CD14-positive monocyte (primary cell): Measurements from ENCODE around the gene PHYKPL. TPM values are rescaled to one million over a fixed set of nuclear protein-coding genes. Genes with fewer than 3 reads are reported as not detected.

Source experiments
- DNase-seq, 3 donors: peaks; one replicate each; pipeline ENCODE4 v3.0.0-alpha.2; 2011 to 2022
- H2AFZ ChIP-seq: 2 replicates; pipeline ENCODE4 v1.6.0; 2012; ENCODE audit warnings: mild to moderate bottlenecking, low read depth, low read length, inconsistent platforms; ENCODE audit not compliant: insufficient read depth, poor library complexity, severe bottlenecking
- H3K27ac ChIP-seq, 2 donors: 1 replicate in 1 of 2; 2 replicates in 1 of 2; pipeline ENCODE4 v1.5.1; 2012 to 2013; ENCODE audit warnings: low read length in 2 of 2, control low read depth in 1 of 2, inconsistent platforms in 1 of 2, low read depth in 1 of 2, mild to moderate bottlenecking in 1 of 2
- H3K27me3 ChIP-seq, 2 donors: one replicate each; pipeline versions ENCODE4 v1.6.0 to v1.6.1; 2011 to 2013; ENCODE audit warnings: low read length in 2 of 2; ENCODE audit not compliant: control insufficient read depth in 2 of 2, insufficient read depth in 2 of 2
- H3K36me3 ChIP-seq, 2 donors: replicated peaks in 1 of 2; 1 replicate in 1 of 2; 2 replicates in 1 of 2; pipeline versions ENCODE4 v1.5.1 to v1.6.1; 2012 to 2013; ENCODE audit warnings: low read length in 2 of 2, control low read depth in 1 of 2, inconsistent platforms in 1 of 2, mild to moderate bottlenecking in 1 of 2; ENCODE audit not compliant: insufficient read depth in 2 of 2, control insufficient read depth in 1 of 2
- H3K4me1 ChIP-seq, 2 donors: 1 replicate in 1 of 2; 2 replicates in 1 of 2; pipeline versions ENCODE4 v1.5.1 to v1.6.1; 2012 to 2013; ENCODE audit warnings: low read length in 2 of 2, control low read depth in 1 of 2, inconsistent platforms in 1 of 2, mild to moderate bottlenecking in 1 of 2, moderate library complexity in 1 of 2; ENCODE audit not compliant: insufficient read depth in 2 of 2, control insufficient read depth in 1 of 2
- H3K4me2 ChIP-seq: replicated peaks from 2 replicates; pipeline ENCODE3; 2012; ENCODE audit warnings: low read length, moderate library complexity, mild to moderate bottlenecking; ENCODE audit not compliant: poor library complexity, severe bottlenecking; ENCODE audit errors: extremely low read depth
- H3K4me3 ChIP-seq, 3 experiments: fragments of 200-600 bp in 1 of 3; sonication (generic) in 1 of 3; replicated peaks in 1 of 3; 1 replicate in 2 of 3; 2 replicates in 1 of 3; pipeline ENCODE4 v1.5.1; 2011 to 2013; ENCODE audit warnings: low read length in 3 of 3, mild to moderate bottlenecking in 3 of 3, control low read depth in 2 of 3, low read depth in 2 of 3, inconsistent platforms in 1 of 3, moderate library complexity in 1 of 3
- H3K79me2 ChIP-seq: 2 replicates; pipeline ENCODE4 v1.6.0; 2012; ENCODE audit warnings: mild to moderate bottlenecking, control low read depth, inconsistent platforms, low read length, moderate library complexity; ENCODE audit not compliant: insufficient read depth
- H3K9ac ChIP-seq: 2 replicates; pipeline ENCODE4 v1.6.0; 2017; ENCODE audit warnings: low read length, mild to moderate bottlenecking; ENCODE audit not compliant: insufficient read depth, poor library complexity, severe bottlenecking
- H3K9me3 ChIP-seq, 2 donors: replicated peaks in 1 of 2; 1 replicate in 1 of 2; 2 replicates in 1 of 2; pipeline versions ENCODE4 v1.5.1 to v1.6.1; 2012 to 2013; ENCODE audit warnings: low read length in 2 of 2, control low read depth in 1 of 2; ENCODE audit not compliant: control insufficient read depth in 1 of 2, insufficient read depth in 1 of 2
- H4K20me1 ChIP-seq: 2 replicates; pipeline ENCODE4 v1.6.0; 2012; ENCODE audit warnings: mild to moderate bottlenecking, low read length, control low read depth, moderate library complexity; ENCODE audit not compliant: insufficient read depth
- H3K27ac Mint-ChIP-seq, 7 donors: one replicate each; pipeline ENCODE4 v1.8.0; 2020; ENCODE audit warnings: mild to moderate bottlenecking in 7 of 7, mixed read lengths in 7 of 7, moderate library complexity in 6 of 7, inconsistent platforms in 2 of 7
- H3K27me3 Mint-ChIP-seq, 3 donors: one replicate each; pipeline ENCODE4 v1.8.0; 2021 to 2022; ENCODE audit warnings: low read depth in 3 of 3, mild to moderate bottlenecking in 3 of 3, mixed read lengths in 3 of 3, moderate library complexity in 3 of 3, inconsistent platforms in 1 of 3
- H3K36me3 Mint-ChIP-seq, 2 donors: one replicate each; pipeline ENCODE4 v1.8.0; 2020; ENCODE audit warnings: mixed read lengths in 2 of 2, inconsistent platforms in 1 of 2, mild to moderate bottlenecking in 1 of 2
- H3K4me1 Mint-ChIP-seq: one replicate; pipeline ENCODE4 v1.8.0; 2020; ENCODE audit warnings: mild to moderate bottlenecking, mixed read lengths
- H3K4me3 Mint-ChIP-seq, 2 donors: one replicate each; pipeline ENCODE4 v1.8.0; 2020; ENCODE audit warnings: mild to moderate bottlenecking in 2 of 2, mixed read lengths in 2 of 2, moderate library complexity in 1 of 2
- H3K9me3 Mint-ChIP-seq, 7 donors: one replicate each; pipeline ENCODE4 v1.8.0; 2020 to 2022; ENCODE audit warnings: mixed read lengths in 7 of 7, mild to moderate bottlenecking in 6 of 7, moderate library complexity in 6 of 7, inconsistent platforms in 2 of 7
- CTCF ChIP-seq: fragments of 200-600 bp; IDR thresholded peaks from one replicate; pipeline ENCODE4 v1.8.0; 2022; ENCODE audit warnings: antibody characterized with exemption, mild to moderate bottlenecking
- WGBS: methylation state at CpG from one replicate; pipeline ENCODE4 v1.1.5; 2013; ENCODE audit warnings: missing lambda C conversion rate; ENCODE audit not compliant: insufficient coverage; 5-methylcytosine and 5-hydroxymethylcytosine counted together
- intact Hi-C, 2 donors: fragments of 100-400 bp; cut with micrococcal nuclease; formaldehyde crosslinking; loops; one replicate each; pipeline versions ENCODE4 v1.15.0 to v1.15.1; 2023
- polyA plus RNA-seq, 3 donors: library from polyadenylated mRNA; depleted of rRNA in 1 of 3; unstranded in 2 of 3; stranded (reverse) in 1 of 3; fragments of 300-500 nt in 2 of 3; fragments of >200 nt in 1 of 3; fragmentation: Illumina TruSeq in 2 of 3; gene quantifications; 1 replicate in 2 of 3; 2 replicates in 1 of 3; pipeline ENCODE4 v1.2.3, GENCODE V29; 2012 to 2021

The PHYKPL gene
- polyA plus RNA-seq, 3 donors, result 39.2 to 199 (median 43.0) TPM

GRCh38 chr5:178273665-178274541 lies 41.3 kb upstream of the PHYKPL start:
- H3K36me3 ChIP-seq, result no peaks in the 10 kb centered on the region
- no peak overlapping the region for H3K9ac ChIP-seq
- H3K79me2 ChIP-seq, result no peaks in the 10 kb centered on the region
- no peaks in the 10 kb centered on the region for H4K20me1 ChIP-seq
- H3K9me3 ChIP-seq, result peaks cover 0 to 15% of the 10 kb centered on the region in 2 donors
- H3K4me2 ChIP-seq, result no peak overlapping the region
- Mint-ChIP-seq H3K36me3 (no peaks in the 10 kb centered on the region), H3K4me1 (no peaks in the 10 kb centered on the region), H3K27ac (no peak overlapping the region), H3K9me3 (peaks cover 6 to 14% (median 10%) of the 10 kb centered on the region in 7 donors), H3K4me3 (no peak overlapping the region), H3K27me3 (peaks cover 0 to 3% (median 2%) of the 10 kb centered on the region in 3 donors)
- H3K4me1 ChIP-seq, result no peaks in the 10 kb centered on the region
- no peak for DNase-seq
- TF ChIP-seq CTCF, result no peak
- no peak overlapping the region for H2AFZ ChIP-seq
- H3K4me3 ChIP-seq, result no peak overlapping the region
- whole genome bisulfite sequencing, result 96% methylated on average over 12 of the region's 14 CpGs
- H3K27me3 ChIP-seq, result no peaks in the 10 kb centered on the region
- intact Hi-C loops, result no loop called here
- H3K27ac ChIP-seq, result no peak overlapping the region

GRCh38 chr5:178273041-178273440 lies 40.4 kb upstream of the PHYKPL start:
- H3K4me3 ChIP-seq, result no peak overlapping the region
- no peak for DNase-seq
- H3K27ac ChIP-seq, result no peak overlapping the region
- intact Hi-C loops, result no loop called here
- H3K4me1 Mint-ChIP-seq, result no peaks in the 10 kb centered on the region
- no peak overlapping the region for H2AFZ ChIP-seq
- H3K27me3 Mint-ChIP-seq, result peaks cover 0 to 3% (median 2%) of the 10 kb centered on the region in 3 donors
- peaks cover 6 to 14% (median 10%) of the 10 kb centered on the region in 7 donors for H3K9me3 Mint-ChIP-seq
- H3K27me3 ChIP-seq, result no peaks in the 10 kb centered on the region
- H3K9ac ChIP-seq, result no peak overlapping the region
- H3K79me2 ChIP-seq, result no peaks in the 10 kb centered on the region
- H3K4me3 Mint-ChIP-seq, result no peak overlapping the region
- H3K27ac Mint-ChIP-seq, result peak overlapping the region in 1 of 7 donors; percentile 58
- no peaks in the 10 kb centered on the region for H3K36me3 ChIP-seq
- H3K36me3 Mint-ChIP-seq, result no peaks in the 10 kb centered on the region
- H3K4me1 ChIP-seq, result no peaks in the 10 kb centered on the region
- no peak overlapping the region for H3K4me2 ChIP-seq
- WGBS, result 96% methylated on average over 12 of the region's 15 CpGs
- peaks cover 0 to 15% of the 10 kb centered on the region in 2 donors for H3K9me3 ChIP-seq
- H4K20me1 ChIP-seq, result no peaks in the 10 kb centered on the region
- no peak for TF ChIP-seq CTCF
